NCI-H69 (cell line): Measurements from ENCODE around the gene FRMPD3.
A peak's percentile ranks its signal among the peaks of the same experiment; 100 is the strongest.

ENCODE experiments used
- DNase-seq: peaks from one replicate; lab custom pipeline; 2025; lab: John Stamatoyannopoulos, UW

The FRMPD3 gene

DNA sequence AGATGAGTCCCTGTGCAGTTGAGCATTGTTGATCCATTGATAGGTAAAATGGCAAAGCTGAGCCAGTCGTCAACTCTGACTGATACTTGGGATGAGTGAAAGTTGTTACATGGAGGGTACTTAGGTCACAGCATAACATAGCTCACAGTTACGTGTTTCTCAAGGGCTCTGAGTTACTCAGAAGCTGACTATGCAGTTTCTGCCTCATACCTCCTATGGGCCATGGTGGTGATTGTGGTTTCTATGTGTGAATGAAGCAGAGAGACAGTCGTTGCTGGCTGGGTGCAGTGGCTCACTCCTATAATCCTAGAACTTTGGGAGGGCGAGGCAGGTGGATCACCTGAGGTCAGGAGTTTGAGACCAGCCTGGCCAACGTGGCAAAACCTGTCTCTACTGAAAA, 30.8 kb downstream of the FRMPD3 start:
- DNase-seq: no peak

DNA sequence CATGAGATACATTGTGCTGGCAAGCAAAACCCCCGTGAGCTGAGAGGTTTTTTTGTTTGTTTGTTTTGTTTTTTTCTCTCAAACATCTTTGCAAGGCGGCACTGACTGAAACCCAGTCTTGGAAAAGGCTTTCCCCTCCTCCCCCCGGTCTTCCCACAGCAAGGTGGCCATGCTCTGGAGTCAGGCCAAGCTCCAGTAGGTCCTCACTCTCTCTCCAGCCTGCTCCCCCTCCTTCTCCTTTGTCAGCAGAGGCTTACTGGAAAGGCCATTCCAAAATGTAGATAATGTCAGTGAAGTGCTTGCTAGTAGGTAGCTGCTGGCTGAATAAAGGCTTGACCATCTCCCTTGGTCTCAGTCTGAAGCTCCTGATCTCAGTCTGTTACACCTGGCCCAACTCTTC, 32.6 kb downstream of the FRMPD3 start:
- DNase-seq: no peak

DNA sequence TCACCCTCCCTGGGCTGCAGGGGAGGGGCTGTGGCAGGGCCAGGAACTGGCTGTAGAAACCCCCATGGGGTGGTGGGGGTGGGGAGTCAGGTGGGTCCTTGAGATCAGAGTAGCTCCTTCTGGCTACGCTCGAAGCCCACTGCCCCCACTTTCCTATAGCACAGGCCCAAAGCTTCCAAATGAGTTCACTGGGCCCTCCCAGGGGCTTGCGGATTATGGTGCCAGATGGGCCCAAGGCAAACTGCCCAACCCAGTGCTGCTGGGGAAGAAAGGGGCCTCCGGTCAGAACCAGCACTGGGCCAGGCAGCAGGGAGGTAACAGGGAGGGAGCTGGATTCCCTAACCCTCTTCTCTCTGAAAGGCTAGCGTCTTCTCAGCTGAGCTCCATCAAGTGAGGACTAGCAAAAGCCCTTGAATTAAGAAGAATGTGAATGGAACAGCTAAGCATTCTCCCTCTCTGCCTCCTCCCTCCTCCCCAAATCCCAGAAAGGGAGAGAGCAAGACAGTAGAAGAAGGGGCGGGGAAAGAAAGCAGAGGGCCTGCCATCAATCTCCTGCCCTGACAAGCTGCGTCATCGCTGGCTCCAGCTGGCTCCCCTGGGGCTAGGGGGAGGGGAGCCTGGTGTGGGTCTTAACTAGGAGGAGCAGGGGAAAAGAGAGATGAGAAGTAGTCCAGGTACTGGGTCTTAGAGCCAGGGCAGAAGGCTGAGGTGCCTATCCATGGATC, 34.7 kb downstream of the FRMPD3 start:
- peak; percentile 89 for DNase-seq

DNA sequence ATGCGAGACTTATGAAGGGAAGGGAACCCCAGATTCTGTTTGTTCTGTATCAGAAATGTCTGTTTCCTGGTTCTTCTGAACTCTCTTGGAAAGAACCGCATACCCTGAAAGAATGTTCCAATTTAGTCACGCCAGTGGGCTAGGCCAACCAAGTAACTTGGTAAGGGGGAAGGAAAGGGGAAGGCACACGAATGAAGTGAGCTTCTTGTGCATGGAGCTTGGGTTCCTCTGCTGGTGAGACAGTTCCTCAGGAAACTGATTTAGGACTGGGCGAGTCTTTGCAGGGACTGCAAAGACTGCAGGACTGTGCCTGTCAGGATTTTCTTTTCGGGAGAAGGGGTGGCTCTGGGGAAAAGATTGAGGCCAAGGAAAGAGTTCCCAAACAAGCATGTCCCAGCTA, 35.6 kb downstream of the FRMPD3 start:
- peak; percentile 47 for DNase-seq

DNA sequence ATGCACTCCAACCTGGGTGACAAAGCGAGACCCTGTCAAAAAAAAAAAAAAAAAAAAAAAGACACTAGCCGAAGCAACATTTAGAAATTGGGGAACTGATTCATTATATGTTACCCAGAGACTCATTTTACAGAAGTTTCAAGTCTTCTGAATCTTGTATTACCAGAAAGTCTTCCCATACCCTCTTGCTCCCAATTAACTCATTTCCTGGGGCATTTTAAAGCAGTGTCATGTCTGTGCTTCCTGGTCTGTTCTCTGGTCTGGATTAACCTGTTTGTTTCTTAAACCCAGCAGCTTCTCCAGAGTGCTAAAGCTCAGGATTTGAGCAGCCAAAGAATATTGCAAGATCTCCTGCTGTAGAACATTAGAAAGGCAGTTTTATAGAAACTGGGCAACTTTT, 43.7 kb downstream of the FRMPD3 start:
- peak; percentile 4 for DNase-seq

DNA sequence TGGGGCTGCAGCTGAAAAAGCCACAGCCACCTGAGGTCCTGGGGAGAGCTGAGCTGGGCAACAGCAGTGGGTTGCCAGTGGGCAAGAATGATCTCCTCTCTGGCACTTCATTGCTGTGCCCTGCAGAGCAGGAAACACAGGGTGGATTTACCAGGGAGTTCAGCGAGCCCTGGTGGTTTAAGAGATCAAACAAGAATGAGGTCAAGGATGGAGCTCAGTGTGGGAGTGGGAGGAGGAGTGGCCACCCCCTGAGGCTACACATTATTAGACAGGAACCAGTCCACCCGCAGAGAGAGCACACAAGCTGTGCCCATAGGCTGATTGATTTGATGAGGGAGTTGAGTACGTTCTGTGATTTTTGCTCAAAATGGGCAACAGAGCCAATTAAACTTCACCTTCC, 47.3 kb downstream of the FRMPD3 start:
- peak; percentile 90 for DNase-seq
